GM18526 (cell line): Measurements from ENCODE around the gene DES.

Source experiments
- POLR2A ChIP-seq: IDR thresholded peaks from 3 replicates; pipeline ENCODE4 v1.6.1; 2011; ENCODE audit not compliant: insufficient read length; ENCODE audit errors: extremely low read depth

DES gene

GRCh38 chr2:219468410-219469185 is 50.4 kb downstream of the DES start:
- no peak for TF ChIP-seq POLR2A

GRCh38 chr2:219469186-219469724 is 51.1 kb downstream of the DES start:
- no peak for TF ChIP-seq POLR2A

GRCh38 chr2:219470429-219470828 is 52.3 kb downstream of the DES start:
- TF ChIP-seq POLR2A = no peak

GRCh38 chr2:219471476-219472371 is 53.5 kb downstream of the DES start:
- TF ChIP-seq POLR2A = no peak

GRCh38 chr2:219472629-219473187 is 54.5 kb downstream of the DES start:
- TF ChIP-seq POLR2A = no peak

- TF ChIP-seq POLR2A = no peak
Observed at GRCh38 chr2:219473511-219473910, 55.3 kb downstream of the DES start.

GRCh38 chr2:219474285-219475060 is 56.3 kb downstream of the DES start:
- TF ChIP-seq POLR2A = no peak

GRCh38 chr2:219475278-219475677 is 57.1 kb downstream of the DES start:
- TF ChIP-seq POLR2A = no peak

GRCh38 chr2:219475697-219476651 is 57.8 kb downstream of the DES start:
- TF ChIP-seq POLR2A = no peak
